OCI-LY1 (cell line): Measurements from ENCODE around the gene ZNF808.

Experiments used
- H2AFZ ChIP-seq: fragments of 200-600 bp; sonication (generic), shearing (Covaris generic); 2 replicates; pipeline ENCODE4 v1.6.0; 2014; ENCODE audit warnings: antibody characterized with exemption, mild to moderate bottlenecking, low read length
- H3F3A ChIP-seq: fragments of 200-600 bp; sonication (generic), shearing (Covaris generic); 2 replicates; pipeline ENCODE4 v1.6.0; 2014; ENCODE audit warnings: mild to moderate bottlenecking, antibody characterized with exemption, low read length, moderate library complexity; ENCODE audit not compliant: insufficient read depth
- H3K27ac ChIP-seq: fragments of 200-600 bp; sonication (generic); 2 replicates; pipeline ENCODE4 v1.5.1; 2014; ENCODE audit warnings: low read length, mixed run types, mild to moderate bottlenecking, low read depth; ENCODE audit not compliant: poor library complexity, severe bottlenecking
- H3K27me3 ChIP-seq: fragments of 200-600 bp; sonication (generic); 2 replicates; pipeline ENCODE4 v1.6.0; 2014; ENCODE audit warnings: antibody characterized with exemption, mild to moderate bottlenecking, low read length, moderate library complexity; ENCODE audit not compliant: insufficient read depth
- H3K36me3 ChIP-seq: fragments of 200-600 bp; sonication (generic); 2 replicates; pipeline ENCODE4 v1.6.1; 2014; ENCODE audit warnings: mild to moderate bottlenecking, antibody characterized with exemption, low read length, moderate library complexity, mixed read lengths; ENCODE audit not compliant: insufficient read depth
- H3K4me1 ChIP-seq: fragments of 200-600 bp; sonication (generic); 2 replicates; pipeline ENCODE4 v1.5.1; 2014; ENCODE audit warnings: mild to moderate bottlenecking, low read length, moderate library complexity; ENCODE audit not compliant: insufficient read depth, severe bottlenecking
- H3K4me2 ChIP-seq: fragments of 200-600 bp; sonication (generic), shearing (Covaris generic); 2 replicates; pipeline ENCODE4 v1.6.1; 2014; ENCODE audit warnings: low read length
- H3K4me3 ChIP-seq: fragments of 200-600 bp; sonication (generic); 2 replicates; pipeline ENCODE4 v1.5.1; 2014; ENCODE audit warnings: low read length, low read depth, mild to moderate bottlenecking, mixed read lengths; ENCODE audit not compliant: poor library complexity, severe bottlenecking
- H3K79me2 ChIP-seq: fragments of 200-600 bp; shearing (Covaris generic); 2 replicates; pipeline ENCODE4 v1.6.1; 2016; ENCODE audit warnings: mixed run types, low read length, mixed read lengths; ENCODE audit not compliant: insufficient read depth
- H3K9ac ChIP-seq: fragments of 200-600 bp; sonication (generic), shearing (Covaris generic); 2 replicates; pipeline ENCODE4 v1.6.1; 2014; ENCODE audit warnings: mild to moderate bottlenecking, low read length, mixed read lengths
- H3K9me2 ChIP-seq: fragments of 200-600 bp; sonication (generic), shearing (Covaris generic); 2 replicates; pipeline ENCODE4 v1.6.1; 2014; ENCODE audit warnings: low read depth, mild to moderate bottlenecking, low read length, mixed read lengths
- H3K9me3 ChIP-seq: fragments of 200-600 bp; shearing (Covaris generic); 2 replicates; pipeline ENCODE4 v1.6.1; 2014; ENCODE audit warnings: low read length, mixed read lengths
- H4K20me1 ChIP-seq: fragments of 200-600 bp; sonication (generic), shearing (Covaris generic); 2 replicates; pipeline ENCODE4 v1.6.0; 2016; ENCODE audit warnings: mild to moderate bottlenecking, low read length; ENCODE audit not compliant: insufficient read depth
- EZH2 ChIP-seq: fragments of 200-600 bp; sonication (generic), shearing (Covaris generic); IDR thresholded peaks from 2 replicates; pipeline ENCODE4 v1.8.0; 2017; ENCODE audit warnings: borderline replicate concordance, mixed run types, mild to moderate bottlenecking, antibody characterized with exemption, low read length, moderate library complexity, mixed read lengths
- TF ChIP-seq, protein P1 (sequence below): fragments of 200-600 bp; sonication (generic), shearing (Covaris generic); IDR thresholded peaks from 2 replicates; pipeline ENCODE4 v1.5.1; 2017; ENCODE audit warnings: mild to moderate bottlenecking, antibody characterized with exemption, low read length, moderate library complexity, mixed read lengths

The ZNF808 gene

DNA sequence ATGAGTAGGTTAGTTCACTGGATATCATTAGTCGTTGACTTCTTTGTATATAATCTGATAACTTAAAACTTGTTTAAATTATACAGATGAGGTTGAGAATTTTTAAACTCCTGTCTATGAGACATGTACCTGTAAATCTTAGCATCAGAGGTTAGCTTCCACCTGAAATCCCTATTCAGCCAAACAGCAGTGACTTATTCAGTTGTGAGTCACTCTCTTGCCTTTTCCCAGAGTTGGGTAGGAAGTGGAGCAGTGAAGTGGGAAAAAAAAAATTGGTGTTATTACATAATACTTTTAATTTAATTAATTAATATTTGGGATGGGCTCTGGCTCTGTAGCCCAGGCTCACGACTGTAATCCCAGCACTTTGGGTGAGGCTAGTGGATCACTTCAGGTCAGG, 75.5 kb downstream of the ZNF808 start:
- Histone ChIP-seq H3K4me2 (no peak overlapping the region), H3K36me3 (peaks cover 23% of the 10 kb centered on the region), H3K79me2 (no peaks in the 10 kb centered on the region), H3F3A (0 out of 2 replicates have a peak, but pooled peaks cover 4% of the 10 kb centered on the region), H3K9ac (no peak overlapping the region), H3K27ac (no peak overlapping the region), H3K4me1 (peaks cover 15% of the 10 kb centered on the region), H3K9me3 (peaks cover 10% of the 10 kb centered on the region; the same call in 1 of the 2 replicates), H3K27me3 (no peaks in the 10 kb centered on the region), H4K20me1 (no peaks in the 10 kb centered on the region), H3K4me3 (no peak overlapping the region), H2AFZ (no peak overlapping the region), H3K9me2 (no peaks in the 10 kb centered on the region)
- TF ChIP-seq EZH2 = no peak
- TF ChIP-seq, protein P1, sequence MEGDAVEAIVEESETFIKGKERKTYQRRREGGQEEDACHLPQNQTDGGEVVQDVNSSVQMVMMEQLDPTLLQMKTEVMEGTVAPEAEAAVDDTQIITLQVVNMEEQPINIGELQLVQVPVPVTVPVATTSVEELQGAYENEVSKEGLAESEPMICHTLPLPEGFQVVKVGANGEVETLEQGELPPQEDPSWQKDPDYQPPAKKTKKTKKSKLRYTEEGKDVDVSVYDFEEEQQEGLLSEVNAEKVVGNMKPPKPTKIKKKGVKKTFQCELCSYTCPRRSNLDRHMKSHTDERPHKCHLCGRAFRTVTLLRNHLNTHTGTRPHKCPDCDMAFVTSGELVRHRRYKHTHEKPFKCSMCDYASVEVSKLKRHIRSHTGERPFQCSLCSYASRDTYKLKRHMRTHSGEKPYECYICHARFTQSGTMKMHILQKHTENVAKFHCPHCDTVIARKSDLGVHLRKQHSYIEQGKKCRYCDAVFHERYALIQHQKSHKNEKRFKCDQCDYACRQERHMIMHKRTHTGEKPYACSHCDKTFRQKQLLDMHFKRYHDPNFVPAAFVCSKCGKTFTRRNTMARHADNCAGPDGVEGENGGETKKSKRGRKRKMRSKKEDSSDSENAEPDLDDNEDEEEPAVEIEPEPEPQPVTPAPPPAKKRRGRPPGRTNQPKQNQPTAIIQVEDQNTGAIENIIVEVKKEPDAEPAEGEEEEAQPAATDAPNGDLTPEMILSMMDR = no peak

DNA sequence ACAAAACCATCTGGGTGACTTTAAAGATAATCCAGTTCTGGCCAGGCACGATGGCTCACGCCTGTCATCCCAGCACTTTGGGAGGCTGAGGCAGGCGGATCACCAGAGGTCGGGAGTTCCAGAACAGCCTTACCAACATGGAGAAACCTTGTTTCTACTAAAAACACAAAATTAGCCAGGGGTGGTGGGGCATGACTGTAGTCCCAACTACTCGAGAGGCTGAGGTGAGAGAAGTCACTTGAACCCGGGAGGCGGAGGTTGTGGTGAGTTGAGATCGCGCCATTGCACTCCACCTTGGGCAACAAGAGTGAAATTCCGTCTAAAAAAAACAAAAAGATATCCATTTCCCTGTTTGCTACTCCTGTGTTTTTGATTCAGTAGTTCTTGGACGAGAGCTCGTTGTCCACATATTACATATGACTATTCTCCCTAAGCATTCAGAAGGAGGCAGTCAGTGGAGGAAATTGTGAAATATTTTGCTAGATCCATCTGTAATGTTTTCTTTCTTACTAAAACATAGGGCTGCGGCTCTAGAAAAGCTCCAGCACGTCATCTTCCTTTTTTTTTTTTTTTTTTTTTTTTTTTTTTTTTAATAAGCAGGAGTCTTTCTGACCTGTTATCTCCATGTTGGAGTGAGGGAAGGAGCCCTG, 76.2 kb downstream of the ZNF808 start:
- Histone ChIP-seq H3K9me3 (peaks cover 10% of the 10 kb centered on the region; the same call in 1 of the 2 replicates), H3K27me3 (no peaks in the 10 kb centered on the region), H3K4me3 (no peak overlapping the region), H3K36me3 (peaks cover 24% of the 10 kb centered on the region), H4K20me1 (no peaks in the 10 kb centered on the region), H3K4me2 (no peak overlapping the region), H3F3A (0 out of 2 replicates have a peak, but pooled peaks cover 4% of the 10 kb centered on the region), H3K9me2 (no peaks in the 10 kb centered on the region), H3K9ac (no peak overlapping the region), H3K27ac (no peak overlapping the region), H2AFZ (no peak overlapping the region), H3K4me1 (peaks cover 15% of the 10 kb centered on the region), H3K79me2 (no peaks in the 10 kb centered on the region)
- TF ChIP-seq, protein P1 = no peak
- no peak for TF ChIP-seq EZH2
